Bronchial epithelial cell (primary cell): ENCODE results near the gene NIPBL. TPM values are rescaled to one million over a fixed set of nuclear protein-coding genes. Genes with fewer than 3 reads are reported as not detected.
"Not testable (repeated sequence)": the region's sequence is repeated elsewhere in the genome, so short reads cannot be mapped to it uniquely, and the experiment has no call there.

Source experiments
- DNase-seq: peaks from one replicate; pipeline ENCODE4 v3.0.0-alpha.2; 2010; ENCODE audit warnings: low read depth
- FAIRE-seq: peaks from 2 replicates; lab custom pipeline; 2011; peaks lifted over from hg19 to GRCh38; lab: Jason Lieb, UNC
- H3K27me3 ChIP-seq: 2 replicates; pipeline ENCODE4 v1.5.1; 2011; ENCODE audit warnings: low read length; ENCODE audit not compliant: control insufficient read depth, insufficient read depth
- H3K36me3 ChIP-seq: 2 replicates; pipeline ENCODE4 v1.5.1; 2011; ENCODE audit warnings: low read length; ENCODE audit not compliant: control insufficient read depth, insufficient read depth
- H3K4me3 ChIP-seq: 2 replicates; pipeline ENCODE4 v1.5.1; 2011; ENCODE audit warnings: mild to moderate bottlenecking, low read depth, low read length, control low read depth
- total RNA-seq: library from RNA; depleted of rRNA; stranded (reverse); fragments of >200 nt; gene quantifications from 2 replicates; pipeline ENCODE4 v1.2.1, GENCODE V29; 2014
- TF ChIP-seq, protein P1 (sequence below): IDR thresholded peaks from 2 replicates; pipeline ENCODE4 v1.5.1; 2011; ENCODE audit warnings: mild to moderate bottlenecking, moderate library complexity, low read length, control low read depth, inconsistent platforms; ENCODE audit not compliant: insufficient read depth, severe bottlenecking

The NIPBL gene
- total RNA-seq, 1 donor from 2014 or later, result 20.0 TPM

DNA sequence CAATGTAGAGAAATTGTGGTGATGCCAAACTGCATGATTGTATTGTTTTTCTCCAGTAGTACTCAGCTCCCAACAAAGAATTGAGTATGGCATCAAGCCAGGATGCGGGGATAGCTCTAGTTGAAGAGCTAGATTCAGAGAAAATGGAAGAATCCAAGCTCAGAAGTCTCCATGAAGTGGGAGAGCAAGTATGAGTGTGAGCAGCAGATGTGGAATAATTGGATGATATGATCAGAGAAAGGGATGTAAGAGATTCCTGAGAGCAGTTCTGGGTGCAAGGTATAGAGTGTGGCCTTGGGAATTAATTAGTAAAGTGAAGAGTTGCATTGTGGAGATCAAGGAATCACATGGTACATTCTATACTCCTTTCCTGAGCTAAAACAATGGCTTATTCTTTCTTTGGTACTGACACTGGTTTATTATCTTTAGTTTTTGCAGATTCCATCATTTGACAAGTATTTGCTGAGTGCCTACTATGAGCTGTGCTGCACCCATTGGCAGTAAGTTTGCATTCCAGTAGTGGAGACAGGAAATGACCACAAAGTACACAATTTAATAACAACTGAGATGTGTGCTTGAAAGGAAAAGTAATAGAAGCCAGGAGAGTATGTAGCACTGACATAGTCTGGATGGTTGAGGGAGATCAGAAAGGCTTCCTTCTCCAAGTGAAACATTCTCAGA, 195.5 kb downstream of the NIPBL start:
- Histone ChIP-seq H3K27me3 (no peaks in the 10 kb centered on the region), H3K36me3 (no peaks in the 10 kb centered on the region), H3K4me3 (no peak overlapping the region)
- DNase-seq (peak; percentile 48), FAIRE-seq (peak; percentile 13)
- TF ChIP-seq, protein P1, sequence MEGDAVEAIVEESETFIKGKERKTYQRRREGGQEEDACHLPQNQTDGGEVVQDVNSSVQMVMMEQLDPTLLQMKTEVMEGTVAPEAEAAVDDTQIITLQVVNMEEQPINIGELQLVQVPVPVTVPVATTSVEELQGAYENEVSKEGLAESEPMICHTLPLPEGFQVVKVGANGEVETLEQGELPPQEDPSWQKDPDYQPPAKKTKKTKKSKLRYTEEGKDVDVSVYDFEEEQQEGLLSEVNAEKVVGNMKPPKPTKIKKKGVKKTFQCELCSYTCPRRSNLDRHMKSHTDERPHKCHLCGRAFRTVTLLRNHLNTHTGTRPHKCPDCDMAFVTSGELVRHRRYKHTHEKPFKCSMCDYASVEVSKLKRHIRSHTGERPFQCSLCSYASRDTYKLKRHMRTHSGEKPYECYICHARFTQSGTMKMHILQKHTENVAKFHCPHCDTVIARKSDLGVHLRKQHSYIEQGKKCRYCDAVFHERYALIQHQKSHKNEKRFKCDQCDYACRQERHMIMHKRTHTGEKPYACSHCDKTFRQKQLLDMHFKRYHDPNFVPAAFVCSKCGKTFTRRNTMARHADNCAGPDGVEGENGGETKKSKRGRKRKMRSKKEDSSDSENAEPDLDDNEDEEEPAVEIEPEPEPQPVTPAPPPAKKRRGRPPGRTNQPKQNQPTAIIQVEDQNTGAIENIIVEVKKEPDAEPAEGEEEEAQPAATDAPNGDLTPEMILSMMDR, result no peak

DNA sequence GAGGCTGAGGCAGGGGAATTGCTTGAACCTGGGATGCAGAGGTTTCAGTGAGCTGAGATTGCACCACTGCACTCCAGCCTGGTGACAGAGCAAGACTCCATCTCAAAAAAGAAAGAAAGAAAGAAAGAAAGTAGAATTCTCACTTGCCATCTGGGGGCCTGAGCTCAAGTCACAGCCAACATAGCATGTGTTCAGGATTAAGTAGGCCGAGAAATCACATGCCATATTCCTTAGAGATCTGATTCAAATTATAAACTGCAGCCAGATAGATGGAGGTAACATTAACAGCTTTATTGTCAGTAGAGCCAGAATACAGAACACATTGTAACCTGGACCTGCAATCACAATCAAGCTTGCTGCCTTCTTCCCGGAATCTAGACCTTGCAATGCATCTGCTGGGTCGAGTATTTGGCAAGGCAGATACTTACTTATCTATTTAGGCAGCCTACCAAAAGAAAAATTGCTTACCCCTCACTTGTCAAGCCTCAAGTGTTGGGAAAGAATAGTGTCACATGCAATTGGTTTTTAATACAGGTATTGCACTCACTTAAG, 198.9 kb downstream of the NIPBL start:
- TF ChIP-seq, protein P1, result no peak
- no peak for FAIRE-seq
- Histone ChIP-seq H3K4me3 (no peak overlapping the region), H3K27me3 (no peaks in the 10 kb centered on the region), H3K36me3 (no peaks in the 10 kb centered on the region)
- no peak for DNase-seq

DNA sequence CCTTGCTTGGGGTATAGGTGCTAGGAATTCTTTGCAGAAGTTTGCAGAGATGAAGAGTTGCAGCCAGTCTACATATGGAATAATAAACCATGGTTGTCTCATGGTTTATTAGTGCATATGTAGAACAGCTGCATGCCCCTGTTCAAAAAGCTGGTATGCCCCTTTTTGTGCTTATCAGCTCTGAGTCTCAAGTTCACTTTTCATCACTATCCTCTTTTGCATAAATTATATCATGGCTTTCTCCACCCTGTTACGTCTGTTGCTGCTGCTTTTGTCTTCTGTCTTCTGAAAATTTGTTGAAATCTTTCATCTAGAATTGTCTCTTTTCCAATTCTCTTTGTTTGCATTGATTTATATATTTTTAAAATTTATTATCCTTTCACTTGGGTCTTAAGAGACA, 200.6 kb downstream of the NIPBL start:
- H3K4me3 ChIP-seq, result no peak overlapping the region
- TF ChIP-seq, protein P1, result no peak
- no peak for FAIRE-seq
- DNase-seq, result no peak
- no peaks in the 10 kb centered on the region for H3K27me3 ChIP-seq
- H3K36me3 ChIP-seq, result no peaks in the 10 kb centered on the region

- DNase-seq (no peak), FAIRE-seq (no peak)
- Histone ChIP-seq H3K27me3 (no peaks in the 10 kb centered on the region), H3K36me3 (no peaks in the 10 kb centered on the region), H3K4me3 (no peak overlapping the region)
- TF ChIP-seq, protein P1, result no peak
Observed at GRCh38 chr5:37080697-37081096, 204.1 kb downstream of the NIPBL start.

DNA sequence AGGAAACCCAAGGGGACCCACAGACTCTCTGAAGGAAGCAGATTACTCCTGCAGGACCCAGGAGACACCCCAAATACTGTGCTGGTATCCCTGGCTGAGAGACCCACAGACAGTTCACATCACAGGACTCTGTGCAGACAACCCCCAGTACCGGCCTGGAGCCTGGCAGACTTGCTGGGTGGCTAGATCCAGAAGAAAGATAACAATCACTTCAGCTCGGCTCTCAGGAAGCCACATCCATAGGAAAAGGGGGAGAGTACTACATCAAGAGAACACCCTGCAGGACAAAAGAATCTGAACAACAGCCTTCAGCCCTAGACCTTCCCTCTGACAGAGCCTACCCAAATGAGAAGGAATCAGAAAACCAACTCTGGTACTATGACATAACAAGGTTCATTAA, 206.4 kb downstream of the NIPBL start:
- FAIRE-seq, DNase-seq, H3K36me3 ChIP-seq, H3K27me3 ChIP-seq, H3K4me3 ChIP-seq: not testable (repeated sequence)

GRCh38 chr5:37086026-37086425, 209.5 kb downstream of the NIPBL start:
- DNase-seq, H3K27me3 ChIP-seq, H3K36me3 ChIP-seq, FAIRE-seq, H3K4me3 ChIP-seq: not testable (repeated sequence)
